BLaER1 treated with 17β-estradiol and CSF1 and Interleukin-3, amounts not matched to agents 10 nM and 100 nM (cell line): ENCODE results near the gene OR13J1.
"Not testable (repeated sequence)": the region's sequence is repeated elsewhere in the genome, so short reads cannot be mapped to it uniquely, and the experiment has no call there.

Experiments used
- H3K27ac ChIP-seq, 11 experiments: shearing (Covaris generic); formaldehyde crosslinking; 2 replicates each; pipeline ENCODE4 v1.8.1; 2022
- H3K27me3 ChIP-seq, 11 experiments: shearing (Covaris generic); formaldehyde crosslinking; 2 replicates each; pipeline ENCODE4 v1.8.1; 2022
- H3K36me3 ChIP-seq, 11 experiments: shearing (Covaris generic); formaldehyde crosslinking; 2 replicates each; pipeline ENCODE4 v1.8.1; 2022
- H3K4me1 ChIP-seq, 10 experiments: shearing (Covaris generic); formaldehyde crosslinking; 2 replicates each; pipeline ENCODE4 v1.8.1; 2022
- H3K4me2 ChIP-seq, 11 experiments: shearing (Covaris generic); formaldehyde crosslinking; 2 replicates each; pipeline ENCODE4 v1.8.1; 2022
- H3K4me3 ChIP-seq, 10 experiments: shearing (Covaris generic); formaldehyde crosslinking; 2 replicates each; pipeline ENCODE4 v1.8.1; 2022
- H3K9ac ChIP-seq, 11 experiments: shearing (Covaris generic); formaldehyde crosslinking; 2 replicates each; pipeline ENCODE4 v1.8.1; 2022
- H3K9me3 ChIP-seq, 11 experiments: shearing (Covaris generic); formaldehyde crosslinking; replicated peaks in 1 of 11; 2 replicates each; pipeline ENCODE4 v1.8.1; 2022
- H4K20me1 ChIP-seq, 11 experiments: shearing (Covaris generic); formaldehyde crosslinking; 2 replicates each; pipeline ENCODE4 v1.8.1; 2022
- Cebpa-rat ChIP-seq, 11 experiments: shearing (Covaris generic); IDR thresholded peaks; 2 replicates each; pipeline ENCODE4 v1.8.1; 2022

Gene OR13J1

DNA sequence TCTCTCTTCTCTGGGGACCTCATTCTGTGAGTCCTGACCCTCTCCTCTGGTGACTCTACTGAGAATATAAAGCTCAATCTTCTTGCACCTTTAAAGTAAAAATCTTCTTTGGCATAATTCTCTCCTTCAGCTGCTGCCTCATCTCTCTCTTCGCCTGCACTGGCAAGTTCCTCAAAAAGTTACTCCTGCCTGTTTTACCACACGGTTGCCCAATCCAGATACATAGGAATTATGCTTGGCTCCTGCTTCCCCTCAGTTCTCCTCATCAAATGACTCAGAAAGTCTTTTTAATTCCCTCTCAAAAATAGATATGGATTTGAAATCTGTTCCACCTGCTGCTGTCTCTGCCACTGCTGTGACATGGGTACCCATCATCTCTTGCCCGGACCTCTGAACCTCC is 21.4 kb upstream of the OR13J1 start:
- no peaks in the 10 kb centered on the region for H4K20me1 ChIP-seq
- no peak overlapping the region; a peak in 1 of 22 replicates for H3K9ac ChIP-seq
- no peaks in the 10 kb centered on the region for H3K9me3 ChIP-seq
- H3K4me3 ChIP-seq: no peak overlapping the region
- peaks cover 0 to 17% (median 5%) of the 10 kb centered on the region in 10 experiments; a peak in 10 of 20 replicates for H3K4me1 ChIP-seq
- H3K4me2 ChIP-seq: peak overlapping the region in 5 of 11 experiments; percentile 32 to 68 (median 57); a peak in 10 of 22 replicates
- H3K27ac ChIP-seq: no peak overlapping the region
- peak in 1 of 11 experiments; percentile 11; a peak in 1 of 22 replicates for TF ChIP-seq Cebpa-rat (IDR thresholded peaks at IDR 0.05)
- no peaks in the 10 kb centered on the region for H3K36me3 ChIP-seq
- H3K27me3 ChIP-seq: no peaks in the 10 kb centered on the region

DNA sequence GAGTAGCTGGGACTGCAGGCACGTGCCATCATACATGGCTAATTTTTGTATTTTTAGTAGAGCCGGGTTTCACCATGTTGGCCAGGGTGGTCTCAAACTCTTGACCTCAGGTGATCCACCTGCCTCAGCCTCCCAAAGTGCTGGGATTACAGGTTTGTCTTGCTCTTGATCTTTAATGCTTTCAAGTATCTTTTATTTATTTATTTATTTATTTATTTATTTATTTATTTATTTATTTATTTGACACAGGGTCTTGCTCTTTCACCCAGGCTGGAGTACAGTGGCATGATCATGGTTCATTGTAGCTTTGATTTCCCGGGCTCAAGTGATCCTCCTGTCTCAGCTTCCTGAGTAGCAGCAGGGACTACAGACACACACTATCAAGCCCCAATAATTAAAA is 14.7 kb upstream of the OR13J1 start:
- not testable (repeated sequence) for H3K9me3 ChIP-seq, H3K27ac ChIP-seq, H3K4me3 ChIP-seq, H3K9ac ChIP-seq, H3K27me3 ChIP-seq, H3K4me1 ChIP-seq, H3K4me2 ChIP-seq, H3K36me3 ChIP-seq, H4K20me1 ChIP-seq

DNA sequence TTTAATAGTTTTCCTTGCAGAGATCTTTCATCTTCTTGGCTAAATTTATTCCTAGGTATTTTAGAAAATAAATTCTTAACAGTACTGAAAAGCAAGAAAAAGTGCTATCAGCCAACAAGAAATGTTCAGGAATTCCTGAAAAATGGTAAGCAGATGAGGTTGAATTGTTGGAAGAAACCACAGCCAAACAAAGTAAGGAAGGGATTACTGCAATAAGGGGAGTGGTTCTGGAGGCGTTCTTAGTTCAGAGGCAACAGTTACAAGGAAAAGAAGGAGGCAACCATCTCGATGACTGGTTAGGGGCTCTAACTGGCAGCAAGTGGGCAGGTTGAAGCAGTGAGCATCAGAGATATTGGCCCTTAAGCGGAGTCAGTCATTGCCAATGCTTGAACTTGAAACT is 12.8 kb upstream of the OR13J1 start:
- Histone ChIP-seq H3K9me3 (peaks cover 0 to 3% (median 0%) of the 10 kb centered on the region in 11 experiments; a peak in 1 of 22 replicates), H3K4me3 (no peak overlapping the region), H4K20me1 (no peaks in the 10 kb centered on the region), H3K4me1 (no peaks in the 10 kb centered on the region), H3K27ac (no peak overlapping the region), H3K36me3 (no peaks in the 10 kb centered on the region), H3K27me3 (no peaks in the 10 kb centered on the region), H3K4me2 (no peak overlapping the region), H3K9ac (no peak overlapping the region)
- no peak for TF ChIP-seq Cebpa-rat (IDR thresholded peaks at IDR 0.05)

DNA sequence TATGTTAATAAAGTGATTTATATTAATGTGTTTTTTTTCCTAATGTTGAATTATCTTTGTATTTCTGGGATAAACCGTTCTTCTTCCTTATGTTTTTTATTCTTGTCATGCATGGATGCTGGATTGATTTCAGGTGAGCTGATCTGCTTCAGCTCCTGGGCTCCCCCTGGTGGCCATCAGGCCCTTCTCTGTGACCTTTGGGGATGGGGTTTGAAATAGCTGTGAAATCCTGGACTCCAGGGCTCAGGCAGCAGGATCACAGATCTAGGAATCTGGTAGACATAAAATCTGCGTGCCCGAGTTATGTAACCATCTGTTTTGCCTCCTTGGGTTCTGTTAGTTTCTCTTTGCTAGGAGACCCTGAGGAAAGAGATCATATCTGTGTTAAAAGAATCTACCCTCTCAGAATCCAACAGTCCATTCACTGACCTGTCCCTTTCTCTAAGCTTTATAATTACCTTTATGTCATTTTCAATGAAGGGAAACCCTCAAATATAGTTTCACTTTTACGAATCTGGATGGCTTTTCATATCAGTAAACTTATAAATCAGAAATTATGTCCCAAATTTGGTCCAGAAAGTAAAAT is 12.2 kb upstream of the OR13J1 start:
- H4K20me1 ChIP-seq: no peaks in the 10 kb centered on the region
- no peak overlapping the region for H3K4me3 ChIP-seq
- H3K27ac ChIP-seq: no peak overlapping the region
- H3K27me3 ChIP-seq: no peaks in the 10 kb centered on the region
- no peak overlapping the region for H3K9ac ChIP-seq
- H3K4me2 ChIP-seq: no peak overlapping the region
- H3K36me3 ChIP-seq: no peaks in the 10 kb centered on the region
- H3K4me1 ChIP-seq: no peaks in the 10 kb centered on the region
- peaks cover 1 to 10% (median 4%) of the 10 kb centered on the region in 11 experiments; a peak in 20 of 22 replicates for H3K9me3 ChIP-seq
- no peak for TF ChIP-seq Cebpa-rat (IDR thresholded peaks at IDR 0.05)

DNA sequence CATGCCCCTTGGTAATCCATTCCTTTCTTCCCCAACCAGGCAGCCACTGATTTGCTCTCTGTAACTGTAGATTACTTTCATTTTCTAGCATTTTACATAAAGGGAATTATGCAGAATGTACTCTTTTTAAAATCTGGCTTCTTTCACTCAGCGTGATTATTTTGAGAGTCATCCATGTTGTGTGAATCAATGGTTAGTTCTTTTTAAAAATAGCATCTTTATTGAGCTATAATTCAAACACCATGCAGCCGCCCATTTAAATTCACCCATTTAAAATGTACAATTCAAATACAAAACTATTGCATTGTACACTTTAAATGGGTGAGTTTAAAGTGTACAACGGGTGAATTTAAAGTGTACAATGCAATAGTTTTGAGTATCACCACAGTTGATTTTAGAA is 2.3 kb upstream of the OR13J1 start:
- no peak overlapping the region for H3K9ac ChIP-seq
- H3K27me3 ChIP-seq: no peaks in the 10 kb centered on the region
- no peak for TF ChIP-seq Cebpa-rat (IDR thresholded peaks at IDR 0.05)
- H4K20me1 ChIP-seq: no peaks in the 10 kb centered on the region
- no peak overlapping the region for H3K4me2 ChIP-seq
- no peaks in the 10 kb centered on the region for H3K4me1 ChIP-seq
- peaks cover 10 to 22% (median 18%) of the 10 kb centered on the region in 11 experiments for H3K9me3 ChIP-seq
- no peak overlapping the region for H3K4me3 ChIP-seq
- H3K27ac ChIP-seq: no peak overlapping the region
- no peaks in the 10 kb centered on the region for H3K36me3 ChIP-seq

DNA sequence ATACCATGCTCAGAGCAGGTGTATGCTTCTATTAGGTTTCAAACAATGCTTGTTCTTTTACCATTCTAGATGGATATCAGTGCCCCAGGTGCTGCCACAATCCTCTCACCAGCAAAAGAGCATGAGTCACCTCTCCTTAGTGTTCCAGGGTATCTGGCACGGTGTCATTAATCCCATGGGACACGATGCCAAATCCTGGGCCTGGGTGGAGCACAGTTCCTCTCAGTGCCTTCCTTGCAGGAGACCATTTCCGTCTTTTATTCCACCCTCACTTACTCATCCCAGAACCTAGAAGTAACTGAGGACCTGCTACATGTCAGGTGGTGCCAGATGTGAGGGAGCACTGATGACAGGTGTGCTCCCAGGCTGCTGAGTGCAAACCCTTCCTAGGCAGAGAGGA is 1.3 kb upstream of the OR13J1 start:
- H3K36me3 ChIP-seq: no peaks in the 10 kb centered on the region
- H3K4me1 ChIP-seq: no peaks in the 10 kb centered on the region
- no peaks in the 10 kb centered on the region for H3K27me3 ChIP-seq
- no peak overlapping the region for H3K9ac ChIP-seq
- H3K9me3 ChIP-seq: peaks cover under 1 to 12% (median 8%) of the 10 kb centered on the region in 11 experiments; a peak in 19 of 22 replicates
- H3K4me3 ChIP-seq: no peak overlapping the region
- TF ChIP-seq Cebpa-rat (IDR thresholded peaks at IDR 0.05): no peak
- H4K20me1 ChIP-seq: no peaks in the 10 kb centered on the region
- H3K27ac ChIP-seq: no peak overlapping the region
- H3K4me2 ChIP-seq: no peak overlapping the region

DNA sequence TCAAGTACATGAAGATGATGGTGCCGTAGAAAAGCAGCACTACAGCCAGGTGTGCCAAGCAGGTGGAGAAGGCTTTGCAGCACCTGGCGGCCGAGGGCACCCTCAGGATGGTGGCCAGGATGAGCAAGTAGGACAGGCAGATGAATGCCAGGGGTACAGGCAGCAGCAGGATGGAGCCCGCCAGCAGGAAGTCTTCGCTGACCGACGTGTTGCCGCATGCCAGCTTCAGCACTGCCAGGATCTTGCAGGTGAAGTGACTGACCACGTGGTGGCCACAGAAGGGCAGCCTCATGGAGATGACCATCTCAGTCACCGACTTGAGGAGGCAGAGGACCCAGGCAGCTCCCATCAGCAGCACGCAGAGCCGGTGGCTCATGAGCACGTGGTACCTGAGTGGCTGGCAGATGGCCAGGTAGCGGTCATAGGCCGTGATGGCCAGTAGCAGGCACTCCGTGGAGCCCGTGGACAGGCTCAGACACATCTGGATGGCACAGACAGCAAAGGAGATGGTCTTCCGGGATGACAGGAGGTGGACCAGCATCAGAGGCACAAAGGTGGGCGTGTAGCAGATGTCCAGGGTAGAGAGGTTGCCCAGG is 482 bp downstream of the OR13J1 start:
- H4K20me1 ChIP-seq: no peaks in the 10 kb centered on the region
- peaks cover 0 to 4% (median 0%) of the 10 kb centered on the region in 11 experiments; a peak in 1 of 22 replicates for H3K27me3 ChIP-seq
- no peak overlapping the region for H3K9ac ChIP-seq
- H3K4me1 ChIP-seq: no peaks in the 10 kb centered on the region
- no peaks in the 10 kb centered on the region for H3K36me3 ChIP-seq
- no peak overlapping the region for H3K4me3 ChIP-seq
- H3K27ac ChIP-seq: no peak overlapping the region
- no peaks in the 10 kb centered on the region for H3K9me3 ChIP-seq
- H3K4me2 ChIP-seq: no peak overlapping the region
- no peak for TF ChIP-seq Cebpa-rat (IDR thresholded peaks at IDR 0.05)

DNA sequence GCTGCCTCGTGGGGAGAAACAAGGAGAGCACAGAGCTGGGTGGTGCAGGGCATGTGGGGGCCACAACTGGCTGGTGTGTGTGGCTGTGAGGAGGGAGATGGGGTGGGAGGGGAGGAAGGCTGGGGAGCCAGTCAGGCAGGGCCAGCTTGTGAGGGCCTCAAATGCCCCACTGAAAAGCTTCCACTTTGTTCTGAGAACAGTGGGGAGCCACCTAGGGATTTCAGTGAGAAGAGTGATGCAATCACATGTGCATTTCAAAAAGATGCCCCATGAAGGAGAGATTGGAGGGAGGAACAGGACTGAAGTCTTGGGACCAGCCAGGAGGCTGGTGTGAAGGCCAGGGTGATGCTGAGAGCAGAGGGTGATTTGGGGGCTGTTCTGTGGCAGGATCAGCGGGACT is 1.3 kb downstream of the OR13J1 start:
- Histone ChIP-seq H3K36me3 (no peaks in the 10 kb centered on the region), H3K27ac (no peak overlapping the region), H3K9ac (no peak overlapping the region), H3K9me3 (no peaks in the 10 kb centered on the region), H3K27me3 (peaks cover 0 to 5% (median 0%) of the 10 kb centered on the region in 11 experiments; a peak in 1 of 22 replicates), H3K4me1 (no peaks in the 10 kb centered on the region), H4K20me1 (no peaks in the 10 kb centered on the region), H3K4me2 (no peak overlapping the region), H3K4me3 (no peak overlapping the region)
- TF ChIP-seq Cebpa-rat (IDR thresholded peaks at IDR 0.05): peak in 2 of 11 experiments; percentile 23 to 60; a peak in 3 of 22 replicates

DNA sequence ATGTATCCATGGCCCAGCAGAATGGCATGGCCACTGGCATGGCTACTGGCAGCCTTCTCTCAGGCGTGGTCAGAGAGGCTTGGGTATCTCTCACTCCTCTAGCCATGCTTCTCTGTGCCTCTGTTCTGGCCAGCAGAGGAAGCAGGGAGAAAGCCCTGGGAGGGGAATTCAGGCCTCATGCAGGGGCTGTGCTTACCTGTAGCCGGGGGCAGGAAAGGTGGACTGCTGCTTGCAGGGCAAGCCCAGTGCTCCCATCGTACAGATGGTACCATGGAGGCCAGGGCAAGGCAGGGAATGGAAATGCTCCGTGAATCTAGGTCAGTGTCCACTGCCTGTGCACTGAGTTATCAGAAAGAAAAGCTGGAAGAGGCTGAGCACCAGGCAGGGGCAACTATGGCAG is 2.7 kb downstream of the OR13J1 start:
- peaks cover 0 to 5% (median 0%) of the 10 kb centered on the region in 11 experiments; a peak in 1 of 22 replicates for H3K27me3 ChIP-seq
- no peaks in the 10 kb centered on the region for H3K4me1 ChIP-seq
- no peaks in the 10 kb centered on the region for H4K20me1 ChIP-seq
- H3K36me3 ChIP-seq: no peaks in the 10 kb centered on the region
- no peak overlapping the region for H3K4me3 ChIP-seq
- H3K9ac ChIP-seq: no peak overlapping the region
- H3K4me2 ChIP-seq: no peak overlapping the region
- H3K27ac ChIP-seq: no peak overlapping the region
- no peaks in the 10 kb centered on the region for H3K9me3 ChIP-seq
- TF ChIP-seq Cebpa-rat (IDR thresholded peaks at IDR 0.05): no peak

DNA sequence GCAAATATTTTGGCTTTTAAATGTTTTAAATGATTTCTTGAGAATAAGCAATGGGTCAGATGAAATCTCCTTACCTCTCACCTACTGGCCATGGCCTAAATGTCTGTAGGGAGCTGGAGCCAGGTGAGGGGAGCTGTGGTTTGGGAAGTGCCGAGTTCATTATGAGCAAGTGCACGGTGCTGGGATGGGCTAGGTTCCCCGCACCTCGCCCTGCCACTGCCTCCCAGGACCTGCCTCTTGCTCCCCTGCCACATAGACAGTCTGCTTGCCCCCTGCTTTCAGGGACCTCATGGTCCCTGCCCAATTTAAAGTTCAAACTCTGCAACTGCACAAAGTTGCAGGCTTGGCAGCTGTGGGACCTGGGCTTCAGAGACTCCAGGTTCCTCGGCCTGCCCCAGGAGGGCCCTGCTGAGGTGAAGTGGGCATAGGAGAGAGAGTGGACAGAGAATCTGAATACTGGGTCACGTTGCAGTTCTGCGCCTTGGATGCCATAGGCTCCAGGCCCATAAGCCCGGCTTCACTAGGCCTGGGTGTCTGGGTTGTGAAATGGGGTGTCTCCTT is 5.4 kb downstream of the OR13J1 start:
- H3K27ac ChIP-seq: no peak overlapping the region
- no peak overlapping the region for H3K4me3 ChIP-seq
- no peak for TF ChIP-seq Cebpa-rat (IDR thresholded peaks at IDR 0.05)
- no peak overlapping the region for H3K9ac ChIP-seq
- no peaks in the 10 kb centered on the region for H3K4me1 ChIP-seq
- H3K9me3 ChIP-seq: no peaks in the 10 kb centered on the region
- no peak overlapping the region for H3K4me2 ChIP-seq
- no peaks in the 10 kb centered on the region for H4K20me1 ChIP-seq
- no peaks in the 10 kb centered on the region for H3K36me3 ChIP-seq
- H3K27me3 ChIP-seq: peaks cover 0 to 14% (median 0%) of the 10 kb centered on the region in 11 experiments; a peak in 1 of 22 replicates
